ENCODE data around the gene ST7.
A peak's percentile ranks its signal among the peaks of the same experiment; 100 is the strongest.

DNA sequence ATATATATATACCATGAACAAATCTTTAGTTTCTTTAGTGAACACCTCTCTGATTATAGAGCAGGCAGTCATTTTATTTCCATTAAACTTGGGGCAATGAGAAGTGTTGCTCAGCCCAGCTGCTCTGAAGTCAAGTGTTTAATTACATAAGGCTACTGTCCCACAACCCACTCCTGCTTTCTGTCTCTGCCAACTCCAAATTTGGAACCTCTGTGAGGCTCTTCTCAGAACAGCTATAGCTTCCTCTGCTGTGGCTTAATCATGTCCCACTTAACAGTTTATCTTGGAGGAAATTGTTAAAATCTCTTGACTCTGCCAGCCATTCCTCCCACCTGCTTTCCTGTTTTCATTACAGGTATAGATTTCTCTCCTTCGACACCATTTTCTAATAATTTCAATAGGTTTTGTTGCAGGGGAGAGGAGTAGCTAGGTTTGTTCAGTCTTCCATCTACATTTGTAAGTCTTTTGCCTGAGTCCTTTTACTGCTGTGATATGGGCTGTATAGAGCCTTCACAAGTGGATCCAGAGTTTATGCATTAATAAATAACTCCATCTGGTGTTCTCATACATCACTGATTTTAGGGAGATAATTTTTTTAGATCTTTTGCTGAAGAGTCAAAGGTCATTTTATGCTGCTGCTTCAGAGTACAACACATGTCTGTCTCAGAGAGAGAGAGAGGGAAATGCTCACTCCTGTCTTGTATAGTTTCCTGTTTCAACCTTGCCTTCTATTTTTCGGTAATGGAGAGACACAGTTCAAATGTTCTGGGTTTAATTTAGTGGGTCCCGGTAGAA lies 199.1 kb downstream of the ST7 start:
- TF ChIP-seq SNAI2 (CRISPR knock-in tag; IDR thresholded peaks at IDR 0.05), result no peak
- TF ChIP-seq, protein P1, sequence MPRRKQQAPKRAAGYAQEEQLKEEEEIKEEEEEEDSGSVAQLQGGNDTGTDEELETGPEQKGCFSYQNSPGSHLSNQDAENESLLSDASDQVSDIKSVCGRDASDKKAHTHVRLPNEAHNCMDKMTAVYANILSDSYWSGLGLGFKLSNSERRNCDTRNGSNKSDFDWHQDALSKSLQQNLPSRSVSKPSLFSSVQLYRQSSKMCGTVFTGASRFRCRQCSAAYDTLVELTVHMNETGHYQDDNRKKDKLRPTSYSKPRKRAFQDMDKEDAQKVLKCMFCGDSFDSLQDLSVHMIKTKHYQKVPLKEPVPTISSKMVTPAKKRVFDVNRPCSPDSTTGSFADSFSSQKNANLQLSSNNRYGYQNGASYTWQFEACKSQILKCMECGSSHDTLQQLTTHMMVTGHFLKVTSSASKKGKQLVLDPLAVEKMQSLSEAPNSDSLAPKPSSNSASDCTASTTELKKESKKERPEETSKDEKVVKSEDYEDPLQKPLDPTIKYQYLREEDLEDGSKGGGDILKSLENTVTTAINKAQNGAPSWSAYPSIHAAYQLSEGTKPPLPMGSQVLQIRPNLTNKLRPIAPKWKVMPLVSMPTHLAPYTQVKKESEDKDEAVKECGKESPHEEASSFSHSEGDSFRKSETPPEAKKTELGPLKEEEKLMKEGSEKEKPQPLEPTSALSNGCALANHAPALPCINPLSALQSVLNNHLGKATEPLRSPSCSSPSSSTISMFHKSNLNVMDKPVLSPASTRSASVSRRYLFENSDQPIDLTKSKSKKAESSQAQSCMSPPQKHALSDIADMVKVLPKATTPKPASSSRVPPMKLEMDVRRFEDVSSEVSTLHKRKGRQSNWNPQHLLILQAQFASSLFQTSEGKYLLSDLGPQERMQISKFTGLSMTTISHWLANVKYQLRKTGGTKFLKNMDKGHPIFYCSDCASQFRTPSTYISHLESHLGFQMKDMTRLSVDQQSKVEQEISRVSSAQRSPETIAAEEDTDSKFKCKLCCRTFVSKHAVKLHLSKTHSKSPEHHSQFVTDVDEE (CRISPR knock-in tag; IDR thresholded peaks at IDR 0.05), result no peak
- TF ChIP-seq ESRRG (CRISPR knock-in tag; IDR thresholded peaks at IDR 0.05), result no peak
- no peak for TF ChIP-seq ARNTL (CRISPR knock-in tag; IDR thresholded peaks at IDR 0.05; ENCODE audit: borderline replicate concordance, low read depth)
- TF ChIP-seq BACH2 (CRISPR knock-in tag; IDR thresholded peaks at IDR 0.05; ENCODE audit: borderline replicate concordance), result no peak
- no peak for TF ChIP-seq TOX (CRISPR knock-in tag; IDR thresholded peaks at IDR 0.05; ENCODE audit: borderline replicate concordance)
- TF ChIP-seq ZFP30 (CRISPR knock-in tag; IDR thresholded peaks at IDR 0.05), result no peak
- 0 out of 2 replicates have a peak, but pooled peaks have one; percentile 5 for TF ChIP-seq ISL1 (CRISPR knock-in tag; IDR thresholded peaks at IDR 0.05)
- TF ChIP-seq, protein P2, sequence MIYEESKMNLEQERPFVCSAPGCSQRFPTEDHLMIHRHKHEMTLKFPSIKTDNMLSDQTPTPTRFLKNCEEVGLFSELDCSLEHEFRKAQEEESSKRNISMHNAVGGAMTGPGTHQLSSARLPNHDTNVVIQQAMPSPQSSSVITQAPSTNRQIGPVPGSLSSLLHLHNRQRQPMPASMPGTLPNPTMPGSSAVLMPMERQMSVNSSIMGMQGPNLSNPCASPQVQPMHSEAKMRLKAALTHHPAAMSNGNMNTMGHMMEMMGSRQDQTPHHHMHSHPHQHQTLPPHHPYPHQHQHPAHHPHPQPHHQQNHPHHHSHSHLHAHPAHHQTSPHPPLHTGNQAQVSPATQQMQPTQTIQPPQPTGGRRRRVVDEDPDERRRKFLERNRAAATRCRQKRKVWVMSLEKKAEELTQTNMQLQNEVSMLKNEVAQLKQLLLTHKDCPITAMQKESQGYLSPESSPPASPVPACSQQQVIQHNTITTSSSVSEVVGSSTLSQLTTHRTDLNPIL (CRISPR knock-in tag; IDR thresholded peaks at IDR 0.05; ENCODE audit: low read depth), result no peak

Data from SK-N-SH treated with all-trans-retinoic acid at 6 μM for 48 hours (cell line).